ENCODE measurements around the gene CTAGE6.
"Not testable (repeated sequence)": the region's sequence is repeated elsewhere in the genome, so short reads cannot be mapped to it uniquely, and the experiment has no call there.

CTAGE6 gene, protein sequence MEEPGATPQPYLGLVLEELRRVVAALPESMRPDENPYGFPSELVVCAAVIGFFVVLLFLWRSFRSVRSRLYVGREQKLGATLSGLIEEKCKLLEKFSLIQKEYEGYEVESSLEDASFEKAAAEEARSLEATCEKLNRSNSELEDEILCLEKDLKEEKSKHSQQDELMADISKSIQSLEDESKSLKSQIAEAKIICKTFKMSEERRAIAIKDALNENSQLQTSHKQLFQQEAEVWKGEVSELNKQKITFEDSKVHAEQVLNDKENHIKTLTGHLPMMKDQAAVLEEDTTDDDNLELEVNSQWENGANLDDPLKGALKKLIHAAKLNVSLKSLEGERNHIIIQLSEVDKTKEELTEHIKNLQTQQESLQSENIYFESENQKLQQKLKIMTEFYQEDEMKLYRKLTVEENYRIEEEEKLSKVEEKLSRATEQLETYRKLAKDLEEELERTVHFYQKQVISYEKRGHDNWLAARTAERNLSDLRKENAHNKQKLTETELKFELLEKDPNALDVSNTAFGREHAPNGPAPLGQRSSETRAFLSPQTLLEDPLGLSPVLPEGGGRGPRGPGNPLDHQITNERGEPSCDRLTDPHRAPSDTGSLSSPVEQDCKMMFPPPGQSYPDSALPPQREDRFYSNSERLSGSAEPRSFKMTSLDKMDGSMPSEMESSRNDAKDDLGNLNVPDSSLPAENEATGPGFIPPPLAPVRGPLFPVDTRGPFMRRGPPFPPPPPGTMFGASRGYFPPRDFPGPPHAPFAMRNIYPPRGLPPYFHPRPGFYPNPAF

GRCh38 chr7:143757596-143757995, at the start of gene CTAGE6:
CTAGE6 (minus strand) TSS chr7:143757696; CDS start chr7:143757658, 38 bp downstream.
- not testable (repeated sequence) for H3K36me3 Mint-ChIP-seq (ENCODE audit: insufficient read depth); H3K4me1 Mint-ChIP-seq; H3K4me3 Mint-ChIP-seq; ATAC-seq (replicated peaks; ENCODE audit: extremely low read depth, poor library complexity, severe bottlenecking); H3K27me3 Mint-ChIP-seq; H3K27ac Mint-ChIP-seq (ENCODE audit: low read depth); H3K9me3 Mint-ChIP-seq; DNase-seq (ENCODE audit: low spot score in 2 of 2)

DNA sequence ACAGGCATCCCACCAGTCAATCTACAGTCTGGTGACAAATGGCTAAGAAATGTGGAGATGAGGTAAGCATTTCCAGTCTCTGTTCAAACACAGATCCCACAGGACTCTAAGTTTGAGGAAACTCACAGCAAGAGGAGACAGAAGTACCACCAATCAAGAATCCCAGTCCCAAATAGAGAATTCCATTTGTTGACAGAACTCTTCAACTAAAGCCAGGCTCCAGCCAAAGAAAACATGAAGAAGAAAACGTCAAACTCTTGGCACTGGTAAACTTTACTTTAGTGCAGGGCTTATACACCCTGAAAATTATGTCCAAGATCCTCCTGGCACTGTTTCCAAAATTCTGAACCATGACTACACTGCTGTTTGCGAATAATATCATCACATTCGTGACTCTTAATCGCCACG, 49.2 kb upstream of the CTAGE6 start:
- DNase-seq (ENCODE audit: low spot score in 2 of 2); H3K4me3 Mint-ChIP-seq; H3K9me3 Mint-ChIP-seq; H3K27me3 Mint-ChIP-seq; ATAC-seq (replicated peaks; ENCODE audit: extremely low read depth, poor library complexity, severe bottlenecking); H3K4me1 Mint-ChIP-seq; H3K36me3 Mint-ChIP-seq (ENCODE audit: insufficient read depth); H3K27ac Mint-ChIP-seq (ENCODE audit: low read depth): not testable (repeated sequence)

DNA sequence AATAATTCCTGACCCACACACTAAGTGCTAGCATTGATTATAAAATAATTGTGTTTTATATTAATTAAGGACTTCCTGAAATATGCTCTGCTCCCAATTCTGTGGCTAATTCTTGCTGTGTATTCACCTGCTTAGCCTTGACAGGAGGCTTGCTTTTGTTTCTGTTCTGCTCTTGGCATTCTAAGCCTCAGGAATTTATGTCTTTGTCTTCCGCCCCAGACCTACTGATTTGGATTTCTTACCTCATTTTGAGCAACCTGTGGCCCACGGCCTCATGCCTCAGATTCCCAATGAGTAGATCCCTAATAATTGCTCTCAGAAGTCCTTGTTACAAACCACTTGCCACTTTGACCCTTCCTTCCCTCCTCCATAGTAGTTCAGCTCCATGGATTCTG, 40.4 kb upstream of the CTAGE6 start:
- H3K4me1 Mint-ChIP-seq; H3K27ac Mint-ChIP-seq (ENCODE audit: low read depth); H3K36me3 Mint-ChIP-seq (ENCODE audit: insufficient read depth); ATAC-seq (replicated peaks; ENCODE audit: extremely low read depth, poor library complexity, severe bottlenecking); DNase-seq (ENCODE audit: low spot score in 2 of 2); H3K27me3 Mint-ChIP-seq; H3K9me3 Mint-ChIP-seq; H3K4me3 Mint-ChIP-seq: not testable (repeated sequence)

DNA sequence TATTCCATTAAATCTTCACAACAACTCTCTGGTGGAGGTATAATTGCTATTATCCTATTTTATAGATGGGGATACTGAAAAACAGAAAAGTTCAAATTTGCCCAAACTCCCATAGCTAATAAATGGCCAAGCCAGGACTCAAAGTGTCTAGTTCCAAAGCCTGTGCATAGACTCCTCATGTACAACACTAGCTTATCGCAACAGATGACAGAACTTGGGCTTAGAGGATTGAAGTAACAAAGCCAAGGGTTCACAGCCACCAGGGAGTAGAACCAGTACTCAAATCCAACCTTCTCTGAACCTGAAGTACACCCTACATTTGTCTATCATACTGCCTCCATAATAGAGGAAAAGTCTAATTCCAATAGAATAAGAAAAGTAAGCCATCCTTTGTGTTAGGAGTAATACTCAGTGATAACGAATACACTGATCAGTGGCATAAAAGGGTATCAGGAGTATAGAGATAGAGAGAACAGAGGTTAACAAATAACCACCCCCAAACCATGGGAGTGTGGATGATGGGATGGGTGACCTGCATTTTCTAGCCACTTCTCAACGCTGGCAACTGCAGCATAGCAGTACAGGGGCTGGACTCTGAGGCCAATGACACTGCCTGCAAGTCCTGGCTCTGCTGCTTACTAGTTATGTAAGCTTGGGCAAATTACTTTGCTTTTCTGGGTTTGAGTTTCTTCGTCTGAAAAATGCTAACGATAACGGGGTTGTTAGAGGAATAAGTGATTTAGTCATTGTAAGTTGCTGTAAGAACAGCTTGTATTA, 39.8 kb upstream of the CTAGE6 start:
- H3K36me3 Mint-ChIP-seq (ENCODE audit: insufficient read depth); H3K27ac Mint-ChIP-seq (ENCODE audit: low read depth); ATAC-seq (replicated peaks; ENCODE audit: extremely low read depth, poor library complexity, severe bottlenecking); DNase-seq (ENCODE audit: low spot score in 2 of 2); H3K9me3 Mint-ChIP-seq; H3K4me1 Mint-ChIP-seq; H3K27me3 Mint-ChIP-seq; H3K4me3 Mint-ChIP-seq: not testable (repeated sequence)

DNA sequence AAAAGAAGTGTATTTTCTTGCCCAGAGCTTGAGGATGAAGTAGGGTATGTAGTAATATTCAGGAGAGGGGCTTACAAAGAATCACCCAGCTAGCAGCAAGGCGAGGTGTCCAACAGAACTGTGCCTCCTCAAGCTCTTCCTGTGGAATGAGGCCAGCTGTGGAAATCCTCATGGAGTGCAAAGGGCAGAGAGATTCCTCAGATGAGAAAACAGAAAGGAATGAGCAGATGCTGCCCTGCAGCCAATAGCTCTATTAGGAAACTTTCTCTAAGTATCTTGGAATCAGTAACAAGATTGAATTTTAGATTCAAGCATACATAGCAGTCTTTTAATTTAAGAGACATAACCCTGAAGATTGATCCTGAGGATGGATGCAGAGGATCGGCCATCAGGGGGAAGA, 38.2 kb upstream of the CTAGE6 start:
- DNase-seq (ENCODE audit: low spot score in 2 of 2); H3K9me3 Mint-ChIP-seq; H3K4me1 Mint-ChIP-seq; H3K36me3 Mint-ChIP-seq (ENCODE audit: insufficient read depth); H3K27ac Mint-ChIP-seq (ENCODE audit: low read depth); H3K4me3 Mint-ChIP-seq; H3K27me3 Mint-ChIP-seq; ATAC-seq (replicated peaks; ENCODE audit: extremely low read depth, poor library complexity, severe bottlenecking): not testable (repeated sequence)

DNA sequence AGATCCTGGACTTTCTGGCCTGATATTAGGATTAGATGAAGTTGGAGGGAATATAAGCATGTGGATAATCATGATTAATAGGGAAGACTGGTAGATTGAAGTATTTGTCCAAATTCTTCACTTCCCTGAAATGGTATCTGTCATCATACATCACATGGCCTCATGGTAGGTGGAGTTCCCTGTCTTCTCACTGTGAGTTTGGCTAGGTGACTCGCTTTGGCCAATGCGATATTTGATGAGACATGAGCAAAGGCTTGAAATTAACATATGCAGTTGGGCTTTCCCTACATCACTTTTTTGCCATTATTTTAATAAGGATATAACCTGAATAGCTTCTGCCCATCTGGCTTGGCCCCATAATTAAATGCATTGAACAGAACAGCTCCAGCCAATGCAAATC, 35.1 kb upstream of the CTAGE6 start:
- not testable (repeated sequence) for H3K27ac Mint-ChIP-seq (ENCODE audit: low read depth); DNase-seq (ENCODE audit: low spot score in 2 of 2); H3K27me3 Mint-ChIP-seq; H3K36me3 Mint-ChIP-seq (ENCODE audit: insufficient read depth); H3K4me3 Mint-ChIP-seq; H3K9me3 Mint-ChIP-seq; H3K4me1 Mint-ChIP-seq; ATAC-seq (replicated peaks; ENCODE audit: extremely low read depth, poor library complexity, severe bottlenecking)

- ATAC-seq (replicated peaks; ENCODE audit: extremely low read depth, poor library complexity, severe bottlenecking); H3K9me3 Mint-ChIP-seq; H3K4me1 Mint-ChIP-seq; DNase-seq (ENCODE audit: low spot score in 2 of 2); H3K4me3 Mint-ChIP-seq; H3K27me3 Mint-ChIP-seq; H3K36me3 Mint-ChIP-seq (ENCODE audit: insufficient read depth); H3K27ac Mint-ChIP-seq (ENCODE audit: low read depth): not testable (repeated sequence)
These were observed 28.1 kb upstream of the CTAGE6 start for GRCh38 chr7:143785415-143786182.

DNA sequence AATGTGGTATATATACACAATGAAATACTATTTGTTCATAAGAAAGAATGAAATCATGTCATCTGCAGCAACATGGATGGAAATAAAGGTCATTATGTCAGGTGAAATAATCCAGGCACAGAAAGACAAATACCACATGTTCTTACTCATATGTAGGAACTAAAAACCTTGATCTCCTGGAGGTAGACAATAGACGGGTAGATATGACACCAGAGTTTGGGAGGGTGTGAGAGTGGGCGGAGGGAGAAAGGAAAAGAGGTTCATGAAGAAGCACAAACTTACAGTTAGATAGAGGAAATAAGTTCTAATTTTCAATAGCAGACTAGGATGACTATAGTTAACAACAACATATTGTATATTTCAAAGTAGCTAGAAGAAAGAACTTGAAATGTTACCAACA, 22.1 kb upstream of the CTAGE6 start:
- not testable (repeated sequence) for H3K27ac Mint-ChIP-seq (ENCODE audit: low read depth); H3K4me3 Mint-ChIP-seq; H3K9me3 Mint-ChIP-seq; H3K4me1 Mint-ChIP-seq; H3K27me3 Mint-ChIP-seq; DNase-seq (ENCODE audit: low spot score in 2 of 2); ATAC-seq (replicated peaks; ENCODE audit: extremely low read depth, poor library complexity, severe bottlenecking); H3K36me3 Mint-ChIP-seq (ENCODE audit: insufficient read depth)

GRCh38 chr7:143772738-143773468, 15.4 kb upstream of the CTAGE6 start:
- ATAC-seq (replicated peaks; ENCODE audit: extremely low read depth, poor library complexity, severe bottlenecking); H3K27me3 Mint-ChIP-seq; H3K36me3 Mint-ChIP-seq (ENCODE audit: insufficient read depth): not testable (repeated sequence)

DNA sequence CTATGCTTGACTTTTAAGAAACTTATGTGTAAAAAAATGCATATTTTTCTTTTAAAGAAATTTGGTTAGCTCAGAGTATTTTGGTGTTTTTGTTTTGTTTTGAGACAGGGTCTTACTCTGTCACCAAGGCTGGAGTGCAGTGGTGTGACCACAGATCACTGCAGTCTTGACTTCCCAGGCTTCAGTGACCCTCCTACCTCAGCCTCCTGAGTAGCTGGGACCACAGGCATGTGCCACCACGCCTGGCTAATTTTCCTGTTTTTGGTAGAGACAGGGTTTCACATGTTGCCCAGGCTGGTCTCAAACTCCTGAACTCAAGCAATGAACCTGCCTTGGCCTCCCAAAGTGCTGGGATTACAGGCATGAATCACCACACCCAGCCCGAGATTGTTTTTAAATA, 10.0 kb upstream of the CTAGE6 start:
- not testable (repeated sequence) for H3K4me3 Mint-ChIP-seq; H3K27me3 Mint-ChIP-seq; H3K4me1 Mint-ChIP-seq; ATAC-seq (replicated peaks; ENCODE audit: extremely low read depth, poor library complexity, severe bottlenecking); H3K9me3 Mint-ChIP-seq; H3K36me3 Mint-ChIP-seq (ENCODE audit: insufficient read depth); DNase-seq (ENCODE audit: low spot score in 2 of 2); H3K27ac Mint-ChIP-seq (ENCODE audit: low read depth)

More at GRCh38 chr7:143772738-143773468, 15.4 kb upstream of the CTAGE6 start:
- not testable (repeated sequence) for DNase-seq (ENCODE audit: low spot score in 2 of 2); H3K9me3 Mint-ChIP-seq; H3K4me1 Mint-ChIP-seq; H3K27ac Mint-ChIP-seq (ENCODE audit: low read depth); H3K4me3 Mint-ChIP-seq

GRCh38 chr7:143765678-143766077, 8.2 kb upstream of the CTAGE6 start:
- ATAC-seq (replicated peaks; ENCODE audit: extremely low read depth, poor library complexity, severe bottlenecking); H3K27ac Mint-ChIP-seq (ENCODE audit: low read depth); H3K27me3 Mint-ChIP-seq; H3K36me3 Mint-ChIP-seq (ENCODE audit: insufficient read depth); H3K4me3 Mint-ChIP-seq; H3K9me3 Mint-ChIP-seq; DNase-seq (ENCODE audit: low spot score in 2 of 2); H3K4me1 Mint-ChIP-seq: not testable (repeated sequence)

All from central memory CD8-positive, alpha-beta T cell (primary cell).